ENCODE results near the gene EMILIN2. TPM values are rescaled to one million over a fixed set of nuclear protein-coding genes. Genes with fewer than 3 reads are reported as not detected.

Gene EMILIN2
- total and polyA plus RNA-seq, 9 of the 15 experiments (the other 6 are each of a cell fraction or from before 2014, with no cell fraction given) = 0.01 to 0.40 (median 0.19) TPM

DNA sequence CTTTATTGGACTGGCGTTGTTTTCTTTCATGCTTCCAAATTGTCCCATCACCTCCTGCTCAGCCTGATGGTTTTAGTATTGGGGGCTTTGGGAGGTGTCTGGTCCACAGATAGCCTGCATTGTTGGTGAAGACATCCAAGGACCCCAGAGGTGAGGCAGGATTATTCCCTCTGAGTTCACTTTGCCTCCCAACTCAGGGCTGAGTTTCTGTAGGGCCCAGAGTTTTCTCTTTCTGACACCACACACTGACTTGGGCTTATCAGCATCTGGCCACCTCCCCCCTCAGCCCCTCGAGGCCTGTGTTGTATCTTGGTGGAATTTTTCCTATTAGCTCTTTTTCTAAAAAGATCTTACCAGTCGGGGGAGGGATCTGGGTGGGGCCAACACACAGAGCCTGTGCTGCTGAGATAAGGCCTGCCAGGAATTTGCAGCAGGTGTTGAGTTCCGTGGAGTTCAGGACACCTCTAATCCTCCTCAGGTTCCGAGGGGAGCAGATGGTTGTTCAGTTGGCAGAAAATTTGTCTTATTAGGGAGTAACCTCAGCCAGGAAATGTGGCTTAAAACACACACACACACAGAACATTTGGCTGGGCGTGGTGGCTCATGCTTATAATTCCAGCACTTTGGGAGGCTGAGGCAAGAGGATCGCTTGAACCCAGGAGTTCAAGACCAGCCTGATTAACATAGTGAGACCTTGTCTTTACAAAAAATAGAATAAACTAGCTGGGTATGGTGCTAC, 7.3 kb downstream of the EMILIN2 start (continued):
- TF ChIP-seq, protein P1, sequence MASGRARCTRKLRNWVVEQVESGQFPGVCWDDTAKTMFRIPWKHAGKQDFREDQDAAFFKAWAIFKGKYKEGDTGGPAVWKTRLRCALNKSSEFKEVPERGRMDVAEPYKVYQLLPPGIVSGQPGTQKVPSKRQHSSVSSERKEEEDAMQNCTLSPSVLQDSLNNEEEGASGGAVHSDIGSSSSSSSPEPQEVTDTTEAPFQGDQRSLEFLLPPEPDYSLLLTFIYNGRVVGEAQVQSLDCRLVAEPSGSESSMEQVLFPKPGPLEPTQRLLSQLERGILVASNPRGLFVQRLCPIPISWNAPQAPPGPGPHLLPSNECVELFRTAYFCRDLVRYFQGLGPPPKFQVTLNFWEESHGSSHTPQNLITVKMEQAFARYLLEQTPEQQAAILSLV (tag; IDR thresholded peaks at IDR 0.05) = no peak
- TF ChIP-seq, protein P2, sequence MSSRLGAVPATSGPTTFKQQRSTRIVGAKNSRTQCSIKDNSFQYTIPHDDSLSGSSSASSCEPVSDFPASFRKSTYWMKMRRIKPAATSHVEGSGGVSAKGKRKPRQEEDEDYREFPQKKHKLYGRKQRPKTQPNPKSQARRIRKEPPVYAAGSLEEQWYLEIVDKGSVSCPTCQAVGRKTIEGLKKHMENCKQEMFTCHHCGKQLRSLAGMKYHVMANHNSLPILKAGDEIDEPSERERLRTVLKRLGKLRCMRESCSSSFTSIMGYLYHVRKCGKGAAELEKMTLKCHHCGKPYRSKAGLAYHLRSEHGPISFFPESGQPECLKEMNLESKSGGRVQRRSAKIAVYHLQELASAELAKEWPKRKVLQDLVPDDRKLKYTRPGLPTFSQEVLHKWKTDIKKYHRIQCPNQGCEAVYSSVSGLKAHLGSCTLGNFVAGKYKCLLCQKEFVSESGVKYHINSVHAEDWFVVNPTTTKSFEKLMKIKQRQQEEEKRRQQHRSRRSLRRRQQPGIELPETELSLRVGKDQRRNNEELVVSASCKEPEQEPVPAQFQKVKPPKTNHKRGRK (tag; IDR thresholded peaks at IDR 0.05) = no peak
- TF ChIP-seq KDM2B (CRISPR knock-in tag; IDR thresholded peaks at IDR 0.05) = no peak
- peak; percentile 42; the same call in 1 of the 2 replicates for TF ChIP-seq XRCC5 (IDR thresholded peaks at IDR 0.05; ENCODE audit: low read depth, low read length)
- TF ChIP-seq RUNX1 (IDR thresholded peaks at IDR 0.05; ENCODE audit: low read depth) = no peak; the same call in 1 of the 2 replicates
- TF ChIP-seq, protein P3, sequence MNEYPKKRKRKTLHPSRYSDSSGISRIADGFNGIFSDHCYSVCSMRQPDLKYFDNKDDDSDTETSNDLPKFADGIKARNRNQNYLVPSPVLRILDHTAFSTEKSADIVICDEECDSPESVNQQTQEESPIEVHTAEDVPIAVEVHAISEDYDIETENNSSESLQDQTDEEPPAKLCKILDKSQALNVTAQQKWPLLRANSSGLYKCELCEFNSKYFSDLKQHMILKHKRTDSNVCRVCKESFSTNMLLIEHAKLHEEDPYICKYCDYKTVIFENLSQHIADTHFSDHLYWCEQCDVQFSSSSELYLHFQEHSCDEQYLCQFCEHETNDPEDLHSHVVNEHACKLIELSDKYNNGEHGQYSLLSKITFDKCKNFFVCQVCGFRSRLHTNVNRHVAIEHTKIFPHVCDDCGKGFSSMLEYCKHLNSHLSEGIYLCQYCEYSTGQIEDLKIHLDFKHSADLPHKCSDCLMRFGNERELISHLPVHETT (CRISPR knock-in tag; conservative IDR thresholded peaks at IDR 0.05 in 1 of 2, IDR thresholded peaks at IDR 0.05 in 1 of 2) = 0 out of 4 replicates have a peak, but pooled peaks of 1 of the 2 experiments have one; percentile 51
- TF ChIP-seq, protein P4, sequence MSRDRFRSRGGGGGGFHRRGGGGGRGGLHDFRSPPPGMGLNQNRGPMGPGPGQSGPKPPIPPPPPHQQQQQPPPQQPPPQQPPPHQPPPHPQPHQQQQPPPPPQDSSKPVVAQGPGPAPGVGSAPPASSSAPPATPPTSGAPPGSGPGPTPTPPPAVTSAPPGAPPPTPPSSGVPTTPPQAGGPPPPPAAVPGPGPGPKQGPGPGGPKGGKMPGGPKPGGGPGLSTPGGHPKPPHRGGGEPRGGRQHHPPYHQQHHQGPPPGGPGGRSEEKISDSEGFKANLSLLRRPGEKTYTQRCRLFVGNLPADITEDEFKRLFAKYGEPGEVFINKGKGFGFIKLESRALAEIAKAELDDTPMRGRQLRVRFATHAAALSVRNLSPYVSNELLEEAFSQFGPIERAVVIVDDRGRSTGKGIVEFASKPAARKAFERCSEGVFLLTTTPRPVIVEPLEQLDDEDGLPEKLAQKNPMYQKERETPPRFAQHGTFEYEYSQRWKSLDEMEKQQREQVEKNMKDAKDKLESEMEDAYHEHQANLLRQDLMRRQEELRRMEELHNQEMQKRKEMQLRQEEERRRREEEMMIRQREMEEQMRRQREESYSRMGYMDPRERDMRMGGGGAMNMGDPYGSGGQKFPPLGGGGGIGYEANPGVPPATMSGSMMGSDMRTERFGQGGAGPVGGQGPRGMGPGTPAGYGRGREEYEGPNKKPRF (IDR thresholded peaks at IDR 0.05; ENCODE audit: low read depth, low read length) = no peak
- no peak for TF ChIP-seq SAFB (IDR thresholded peaks at IDR 0.05; ENCODE audit: borderline replicate concordance, low read depth, low read length)
- TF ChIP-seq, protein P5, sequence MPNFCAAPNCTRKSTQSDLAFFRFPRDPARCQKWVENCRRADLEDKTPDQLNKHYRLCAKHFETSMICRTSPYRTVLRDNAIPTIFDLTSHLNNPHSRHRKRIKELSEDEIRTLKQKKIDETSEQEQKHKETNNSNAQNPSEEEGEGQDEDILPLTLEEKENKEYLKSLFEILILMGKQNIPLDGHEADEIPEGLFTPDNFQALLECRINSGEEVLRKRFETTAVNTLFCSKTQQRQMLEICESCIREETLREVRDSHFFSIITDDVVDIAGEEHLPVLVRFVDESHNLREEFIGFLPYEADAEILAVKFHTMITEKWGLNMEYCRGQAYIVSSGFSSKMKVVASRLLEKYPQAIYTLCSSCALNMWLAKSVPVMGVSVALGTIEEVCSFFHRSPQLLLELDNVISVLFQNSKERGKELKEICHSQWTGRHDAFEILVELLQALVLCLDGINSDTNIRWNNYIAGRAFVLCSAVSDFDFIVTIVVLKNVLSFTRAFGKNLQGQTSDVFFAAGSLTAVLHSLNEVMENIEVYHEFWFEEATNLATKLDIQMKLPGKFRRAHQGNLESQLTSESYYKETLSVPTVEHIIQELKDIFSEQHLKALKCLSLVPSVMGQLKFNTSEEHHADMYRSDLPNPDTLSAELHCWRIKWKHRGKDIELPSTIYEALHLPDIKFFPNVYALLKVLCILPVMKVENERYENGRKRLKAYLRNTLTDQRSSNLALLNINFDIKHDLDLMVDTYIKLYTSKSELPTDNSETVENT (CRISPR knock-in tag; IDR thresholded peaks at IDR 0.05) = no peak
- TF ChIP-seq SLC30A9 (CRISPR knock-in tag; IDR thresholded peaks at IDR 0.05) = no peak
- TF ChIP-seq, protein P6, sequence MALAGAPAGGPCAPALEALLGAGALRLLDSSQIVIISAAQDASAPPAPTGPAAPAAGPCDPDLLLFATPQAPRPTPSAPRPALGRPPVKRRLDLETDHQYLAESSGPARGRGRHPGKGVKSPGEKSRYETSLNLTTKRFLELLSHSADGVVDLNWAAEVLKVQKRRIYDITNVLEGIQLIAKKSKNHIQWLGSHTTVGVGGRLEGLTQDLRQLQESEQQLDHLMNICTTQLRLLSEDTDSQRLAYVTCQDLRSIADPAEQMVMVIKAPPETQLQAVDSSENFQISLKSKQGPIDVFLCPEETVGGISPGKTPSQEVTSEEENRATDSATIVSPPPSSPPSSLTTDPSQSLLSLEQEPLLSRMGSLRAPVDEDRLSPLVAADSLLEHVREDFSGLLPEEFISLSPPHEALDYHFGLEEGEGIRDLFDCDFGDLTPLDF (CRISPR knock-in tag; IDR thresholded peaks at IDR 0.05) = no peak
- TF ChIP-seq PHF20 (IDR thresholded peaks at IDR 0.05; ENCODE audit: partially characterized antibody) = peak; percentile 36
- 0 out of 2 replicates have a peak, but pooled peaks have one; percentile 46 for TF ChIP-seq ELF4 (CRISPR knock-in tag; IDR thresholded peaks at IDR 0.05)
- peak; percentile 77 for TF ChIP-seq HMGN3 (IDR thresholded peaks at IDR 0.05; ENCODE audit: borderline replicate concordance, extremely low read depth, insufficient read length, low read depth, low read length)
